Gastroesophageal sphincter (tissue), 4 donors: ENCODE results near the gene PPP1R26. TPM values are rescaled to one million over a fixed set of nuclear protein-coding genes. Genes with fewer than 3 reads are reported as not detected.
A peak's percentile ranks its signal among the peaks of the same experiment; 100 is the strongest.

Experiments used
- ATAC-seq: fragments of 150-250 bp; one replicate; pipeline ENCODE4 v1.9.1; 2016; ENCODE audit warnings: mild to moderate bottlenecking, moderate library complexity
- H3K27ac ChIP-seq, 4 donors: fragments of 200-600 bp; sonication (generic) in 3 of 4; 1 replicate in 3 of 4; 2 replicates in 1 of 4; pipeline ENCODE4 v1.5.1; 2016 to 2019
- H3K27me3 ChIP-seq: fragments of 200-600 bp; sonication (generic); one replicate; pipeline ENCODE4 v1.5.1; 2019
- H3K36me3 ChIP-seq, 2 donors: fragments of 200-600 bp; sonication (generic); one replicate each; pipeline ENCODE4 v1.5.1; 2019; ENCODE audit warnings: control low read depth in 1 of 2
- H3K4me1 ChIP-seq, 3 donors: fragments of 200-600 bp; sonication (generic); 1 replicate in 2 of 3; 2 replicates in 1 of 3; pipeline ENCODE4 v1.5.1; 2016 to 2019; ENCODE audit warnings: control low read depth in 2 of 3
- H3K4me3 ChIP-seq, 2 donors: fragments of 200-600 bp; sonication (generic); one replicate each; pipeline ENCODE4 v1.5.1; 2019; ENCODE audit warnings: mild to moderate bottlenecking in 1 of 2, moderate library complexity in 1 of 2
- H3K9me3 ChIP-seq, 3 donors: fragments of 200-600 bp; sonication (generic); one replicate each; pipeline ENCODE4 v1.5.1; 2017 to 2019; ENCODE audit warnings: control low read depth in 2 of 3
- CTCF ChIP-seq, 4 experiments: fragments of 200-600 bp in 2 of 4; fragments of 450-650 bp in 2 of 4; sonication (generic) in 1 of 4; IDR thresholded peaks; one replicate each; pipeline ENCODE4 v1.5.1; 2017 to 2019; ENCODE audit warnings: antibody characterized with exemption in 4 of 4, mild to moderate bottlenecking in 2 of 4, moderate library complexity in 2 of 4
- EP300 ChIP-seq: sonication (generic); formaldehyde crosslinking; IDR thresholded peaks from one replicate; pipeline ENCODE4 v1.6.1; 2017; ENCODE audit warnings: antibody characterized with exemption, mild to moderate bottlenecking
- POLR2A ChIP-seq, 2 donors: fragments of 450-650 bp; IDR thresholded peaks; one replicate each; pipeline ENCODE4 v1.6.1; 2017; ENCODE audit warnings: antibody characterized with exemption in 2 of 2, mild to moderate bottlenecking in 2 of 2, moderate library complexity in 1 of 2
- POLR2AphosphoS5 ChIP-seq: sonication (generic); formaldehyde crosslinking; IDR thresholded peaks from one replicate; pipeline ENCODE4 v1.6.1; 2017; ENCODE audit warnings: antibody characterized with exemption
- WGBS, 2 donors: methylation state at CpG; one replicate each; pipeline ENCODE4 v1.1.5; 2018; ENCODE audit warnings: low coverage in 1 of 2; 5-methylcytosine and 5-hydroxymethylcytosine counted together
- total RNA-seq, 4 donors: library from RNA; depleted of rRNA; stranded (reverse); fragments of >200 nt; gene quantifications; one replicate each; pipeline ENCODE4 v1.1.0, GENCODE V29; 2016

The PPP1R26 gene
- total RNA-seq, 4 donors from 2014 or later: 10.9 to 25.0 (median 14.4) TPM

- WGBS, 2 donors: 79 to 85% methylated on average over 5 to 7 of the region's 15 CpGs
- no peak overlapping the region for H3K27ac ChIP-seq
- no peak for TF ChIP-seq POLR2A (IDR thresholded peaks at IDR 0.05)
- TF ChIP-seq POLR2AphosphoS5: no peak
- TF ChIP-seq EP300: no peak
- no peak for TF ChIP-seq CTCF (IDR thresholded peaks at IDR 0.05)
- H3K9me3 ChIP-seq: no peaks in the 10 kb centered on the region
- peaks cover 2 to 40% (median 15%) of the 10 kb centered on the region in 3 donors for H3K4me1 ChIP-seq
- H3K4me3 ChIP-seq: peak overlapping the region in 1 of 2 donors; percentile 98
- H3K36me3 ChIP-seq: peaks cover 0 to 43% of the 10 kb centered on the region in 2 donors
- H3K27me3 ChIP-seq: no peaks in the 10 kb centered on the region
- ATAC-seq: no peak
Measured at GRCh38 chr9:135502168-135502872, 22.7 kb downstream of the PPP1R26 start.

- 100% methylated on average over 2 of the region's 16 CpGs; no CpG with 5 or more reads in 1 of the 2 donors for WGBS, 2 donors
- Histone ChIP-seq H3K4me3 (no peak overlapping the region), H3K9me3 (no peaks in the 10 kb centered on the region), H3K27ac (no peak overlapping the region), H3K27me3 (no peaks in the 10 kb centered on the region), H3K36me3 (peaks cover 0 to 43% of the 10 kb centered on the region in 2 donors), H3K4me1 (peaks cover 2 to 40% (median 15%) of the 10 kb centered on the region in 3 donors)
- TF ChIP-seq POLR2A (IDR thresholded peaks at IDR 0.05) (no peak), CTCF (IDR thresholded peaks at IDR 0.05) (no peak), POLR2AphosphoS5 (no peak), EP300 (no peak)
- ATAC-seq: no peak
Measured at GRCh38 chr9:135502873-135503321, 23.3 kb downstream of the PPP1R26 start.

GRCh38 chr9:135503371-135504261 lies 24.0 kb downstream of the PPP1R26 start:
- peaks cover 0 to 3% (median 0%) of the 10 kb centered on the region in 3 donors for H3K9me3 ChIP-seq
- ATAC-seq: no peak
- peaks cover 2 to 40% (median 15%) of the 10 kb centered on the region in 3 donors for H3K4me1 ChIP-seq
- TF ChIP-seq POLR2A (IDR thresholded peaks at IDR 0.05): no peak
- TF ChIP-seq POLR2AphosphoS5: no peak
- TF ChIP-seq EP300: no peak
- TF ChIP-seq CTCF (IDR thresholded peaks at IDR 0.05): no peak
- no peak overlapping the region for H3K27ac ChIP-seq
- WGBS, 2 donors: 85% methylated on average over 17 of the region's 41 CpGs; no CpG with 5 or more reads in 1 of the 2 donors
- H3K36me3 ChIP-seq: peaks cover 0 to 43% of the 10 kb centered on the region in 2 donors
- H3K27me3 ChIP-seq: no peaks in the 10 kb centered on the region
- H3K4me3 ChIP-seq: no peak overlapping the region

GRCh38 chr9:135504262-135505243 lies 25.0 kb downstream of the PPP1R26 start:
- ATAC-seq: no peak
- Histone ChIP-seq H3K36me3 (peaks cover 0 to 43% of the 10 kb centered on the region in 2 donors), H3K4me3 (no peak overlapping the region), H3K9me3 (peaks cover 0 to 12% (median 0%) of the 10 kb centered on the region in 3 donors), H3K27me3 (no peaks in the 10 kb centered on the region), H3K27ac (no peak overlapping the region), H3K4me1 (peaks cover 2 to 33% (median 13%) of the 10 kb centered on the region in 3 donors)
- TF ChIP-seq POLR2AphosphoS5: no peak
- peak in 3 of 4 experiments; percentile 41 to 71 (median 58) for TF ChIP-seq CTCF (IDR thresholded peaks at IDR 0.05)
- 50% methylated on average over 1 of the region's 21 CpGs; no CpG with 5 or more reads in 1 of the 2 donors for WGBS, 2 donors
